ENCODE measurements around the gene CAMK2A. TPM values are rescaled to one million over a fixed set of nuclear protein-coding genes. Genes with fewer than 3 reads are reported as not detected.

CAMK2A gene
- total RNA-seq, 1 donor from 2014 or later: not detected

DNA sequence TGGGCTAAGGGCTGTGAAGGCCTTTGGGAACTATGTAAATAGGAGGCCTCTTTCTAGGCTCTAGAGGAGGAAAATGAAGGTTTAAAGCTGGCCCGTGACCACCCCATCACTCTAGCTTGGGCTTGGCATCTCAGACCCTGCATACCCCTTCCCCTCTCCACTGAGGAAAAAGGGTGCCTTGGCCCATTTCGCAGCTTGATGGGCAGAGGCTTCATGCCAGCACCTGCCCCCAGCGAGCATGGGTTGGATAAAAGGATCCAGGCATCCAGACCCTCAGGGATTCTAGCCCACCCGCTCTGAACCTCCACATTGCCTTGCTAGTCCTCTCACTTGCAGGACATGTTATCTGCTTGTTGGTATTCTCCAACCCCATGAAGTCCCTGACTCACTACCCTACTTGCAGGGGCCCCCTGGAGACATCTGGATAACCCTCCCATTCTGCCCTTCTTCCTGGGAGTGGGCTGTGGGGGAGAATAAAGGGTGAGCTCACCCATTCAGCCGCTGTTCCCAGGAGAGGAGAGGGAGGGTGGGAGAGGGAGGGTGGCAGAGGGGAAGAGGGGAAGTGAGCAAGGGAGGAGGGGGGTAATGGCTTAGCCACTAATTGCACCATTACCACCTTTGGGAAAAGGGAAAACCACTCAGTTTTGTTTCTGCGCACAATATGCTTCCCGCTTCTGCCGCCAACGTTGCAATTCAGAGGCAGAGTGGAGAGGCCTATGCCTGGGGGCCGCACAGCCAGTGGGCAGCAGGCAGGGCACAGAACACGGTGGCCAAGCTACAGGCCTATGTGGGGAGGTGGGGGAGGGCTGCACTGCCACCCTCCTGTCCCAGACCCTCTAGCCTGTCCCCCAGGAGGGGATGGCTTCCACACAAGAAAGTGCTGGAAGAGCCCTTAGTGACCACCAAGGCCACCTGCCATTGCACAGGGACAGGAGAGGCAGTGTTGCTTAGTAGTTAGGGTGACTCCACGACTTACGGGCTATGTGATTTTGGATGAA, 2.1 kb upstream of the CAMK2A start:
- H3K27ac Mint-ChIP-seq (ENCODE audit: unreplicated experiment): no peak overlapping the region
- peak; percentile 65 for DNase-seq (ENCODE audit: low spot score)

DNA sequence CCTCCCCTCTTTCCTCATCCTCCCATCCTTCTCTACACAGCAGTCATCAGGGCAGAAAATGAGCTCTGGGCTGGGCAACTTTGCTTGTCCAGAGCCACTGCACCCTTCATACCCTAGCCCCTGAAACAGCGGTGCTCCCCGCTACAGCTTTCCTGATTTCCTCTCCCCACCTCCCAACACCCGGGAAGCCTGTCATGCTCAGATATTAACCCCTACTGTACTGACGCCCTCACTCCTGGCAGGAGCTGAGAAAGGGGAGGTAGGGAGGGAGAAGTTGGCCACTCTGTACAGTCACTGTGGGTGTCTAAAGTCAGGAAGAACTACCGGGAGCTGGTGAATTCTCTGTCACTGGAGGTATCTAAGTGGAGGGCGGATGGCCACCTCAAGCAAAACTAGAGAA, 782 bp downstream of the CAMK2A start:
- Mint-ChIP-seq H3K4me1 (ENCODE audit: low read depth) (no peaks in the 10 kb centered on the region), H3K36me3 (ENCODE audit: low read depth) (no peaks in the 10 kb centered on the region), H3K27me3 (ENCODE audit: low read depth) (no peaks in the 10 kb centered on the region), H3K4me3 (ENCODE audit: unreplicated experiment) (no peak overlapping the region), H3K27ac (ENCODE audit: unreplicated experiment) (no peak overlapping the region), H3K9me3 (ENCODE audit: low read depth) (no peaks in the 10 kb centered on the region)
- no peak for DNase-seq (ENCODE audit: low spot score)
- TF ChIP-seq, protein P1, sequence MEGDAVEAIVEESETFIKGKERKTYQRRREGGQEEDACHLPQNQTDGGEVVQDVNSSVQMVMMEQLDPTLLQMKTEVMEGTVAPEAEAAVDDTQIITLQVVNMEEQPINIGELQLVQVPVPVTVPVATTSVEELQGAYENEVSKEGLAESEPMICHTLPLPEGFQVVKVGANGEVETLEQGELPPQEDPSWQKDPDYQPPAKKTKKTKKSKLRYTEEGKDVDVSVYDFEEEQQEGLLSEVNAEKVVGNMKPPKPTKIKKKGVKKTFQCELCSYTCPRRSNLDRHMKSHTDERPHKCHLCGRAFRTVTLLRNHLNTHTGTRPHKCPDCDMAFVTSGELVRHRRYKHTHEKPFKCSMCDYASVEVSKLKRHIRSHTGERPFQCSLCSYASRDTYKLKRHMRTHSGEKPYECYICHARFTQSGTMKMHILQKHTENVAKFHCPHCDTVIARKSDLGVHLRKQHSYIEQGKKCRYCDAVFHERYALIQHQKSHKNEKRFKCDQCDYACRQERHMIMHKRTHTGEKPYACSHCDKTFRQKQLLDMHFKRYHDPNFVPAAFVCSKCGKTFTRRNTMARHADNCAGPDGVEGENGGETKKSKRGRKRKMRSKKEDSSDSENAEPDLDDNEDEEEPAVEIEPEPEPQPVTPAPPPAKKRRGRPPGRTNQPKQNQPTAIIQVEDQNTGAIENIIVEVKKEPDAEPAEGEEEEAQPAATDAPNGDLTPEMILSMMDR (IDR thresholded peaks at IDR 0.05): no peak

More for the DNA sequence above, 2.1 kb upstream of the CAMK2A start:
- Mint-ChIP-seq H3K4me3 (ENCODE audit: unreplicated experiment) (no peak overlapping the region), H3K36me3 (ENCODE audit: low read depth) (no peaks in the 10 kb centered on the region), H3K27me3 (ENCODE audit: low read depth) (no peaks in the 10 kb centered on the region), H3K4me1 (ENCODE audit: low read depth) (peaks cover 15% of the 10 kb centered on the region), H3K9me3 (ENCODE audit: low read depth) (no peaks in the 10 kb centered on the region)
- TF ChIP-seq, protein P1 (IDR thresholded peaks at IDR 0.05): no peak

DNA sequence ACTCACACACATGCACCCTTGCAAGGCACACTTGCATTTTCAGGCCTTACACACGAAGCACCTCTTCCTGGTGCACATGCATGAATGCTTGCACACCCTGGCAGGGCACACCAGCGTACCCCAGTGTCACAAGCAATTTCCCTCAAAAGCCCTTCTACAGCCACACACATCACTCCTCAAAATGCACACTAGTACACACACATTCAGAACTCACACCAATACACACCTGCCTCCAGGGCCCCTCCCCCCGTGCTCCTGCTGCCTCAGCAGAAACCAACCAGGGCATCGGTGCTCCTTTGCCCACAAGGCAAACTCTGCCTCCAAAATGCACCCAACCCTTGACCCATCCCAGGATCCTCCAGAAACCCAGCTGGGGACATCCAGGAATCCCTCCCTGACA, 1.2 kb downstream of the CAMK2A start:
- TF ChIP-seq, protein P1 (IDR thresholded peaks at IDR 0.05): no peak
- H3K4me1 Mint-ChIP-seq (ENCODE audit: low read depth): no peaks in the 10 kb centered on the region
- peak; percentile 54 for DNase-seq (ENCODE audit: low spot score)
- H3K27me3 Mint-ChIP-seq (ENCODE audit: low read depth): no peaks in the 10 kb centered on the region
- H3K27ac Mint-ChIP-seq (ENCODE audit: unreplicated experiment): no peak overlapping the region
- no peaks in the 10 kb centered on the region for H3K9me3 Mint-ChIP-seq (ENCODE audit: low read depth)
- no peak overlapping the region for H3K4me3 Mint-ChIP-seq (ENCODE audit: unreplicated experiment)
- no peaks in the 10 kb centered on the region for H3K36me3 Mint-ChIP-seq (ENCODE audit: low read depth)

DNA sequence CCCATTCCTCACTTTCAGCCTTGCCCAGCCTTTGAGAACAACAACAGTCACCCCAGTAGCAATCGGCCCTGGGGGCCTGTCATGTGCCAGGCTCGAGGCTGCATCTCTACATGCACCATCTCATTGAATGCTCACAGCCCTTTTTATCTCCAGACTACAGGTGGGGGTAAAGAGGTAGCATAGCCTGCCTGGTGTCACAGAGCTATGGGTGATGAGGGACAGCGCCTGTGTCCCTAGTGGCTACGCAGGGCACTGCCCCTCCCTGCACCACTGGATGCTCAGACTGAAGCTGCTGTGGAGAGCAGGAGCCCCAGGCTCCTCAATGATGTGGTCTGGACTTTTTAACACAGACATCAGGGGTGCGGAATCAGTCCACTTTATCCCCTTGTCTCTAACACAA, 2.8 kb downstream of the CAMK2A start:
- no peaks in the 10 kb centered on the region for H3K9me3 Mint-ChIP-seq (ENCODE audit: low read depth)
- no peaks in the 10 kb centered on the region for H3K4me1 Mint-ChIP-seq (ENCODE audit: low read depth)
- TF ChIP-seq, protein P1 (IDR thresholded peaks at IDR 0.05): peak; percentile 40
- peak; percentile 22 for DNase-seq (ENCODE audit: low spot score)
- no peaks in the 10 kb centered on the region for H3K27me3 Mint-ChIP-seq (ENCODE audit: low read depth)
- H3K4me3 Mint-ChIP-seq (ENCODE audit: unreplicated experiment): no peak overlapping the region
- H3K36me3 Mint-ChIP-seq (ENCODE audit: low read depth): no peaks in the 10 kb centered on the region
- H3K27ac Mint-ChIP-seq (ENCODE audit: unreplicated experiment): no peak overlapping the region

DNA sequence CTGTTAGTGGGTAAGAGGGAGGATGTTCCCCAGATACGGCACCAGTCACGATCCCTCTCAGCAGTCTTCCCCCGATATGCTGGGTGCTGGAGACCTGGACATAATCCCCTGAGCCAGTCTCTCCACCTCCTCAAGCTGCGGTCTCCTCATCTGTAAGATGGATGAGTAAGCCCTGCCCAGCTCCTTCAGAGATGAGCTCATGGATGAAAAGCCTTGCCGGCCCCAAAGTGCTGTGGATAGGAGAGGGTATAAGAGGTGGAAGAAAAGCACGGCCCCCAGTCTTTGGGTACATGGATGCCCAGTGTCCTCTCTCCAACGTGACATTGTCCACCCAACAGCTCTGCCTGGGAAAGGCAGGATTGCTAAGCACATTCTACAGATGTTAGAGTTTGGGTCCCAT, 4.5 kb downstream of the CAMK2A start:
- H3K9me3 Mint-ChIP-seq (ENCODE audit: low read depth): no peaks in the 10 kb centered on the region
- TF ChIP-seq, protein P1 (IDR thresholded peaks at IDR 0.05): no peak
- no peaks in the 10 kb centered on the region for H3K36me3 Mint-ChIP-seq (ENCODE audit: low read depth)
- peak; percentile 52 for DNase-seq (ENCODE audit: low spot score)
- no peaks in the 10 kb centered on the region for H3K4me1 Mint-ChIP-seq (ENCODE audit: low read depth)
- no peaks in the 10 kb centered on the region for H3K27me3 Mint-ChIP-seq (ENCODE audit: low read depth)
- H3K4me3 Mint-ChIP-seq (ENCODE audit: unreplicated experiment): no peak overlapping the region
- no peak overlapping the region for H3K27ac Mint-ChIP-seq (ENCODE audit: unreplicated experiment)

Measured in chondrocyte (in vitro differentiated cells).